ENCODE data around the gene ANKRD10.

- no peak for TF ChIP-seq CTCF (IDR thresholded peaks at IDR 0.05; ENCODE audit: control extremely low read depth in 1 of 3, insufficient read depth in 1 of 3, low read depth in 1 of 3, low read length in 3 of 3)
- TF ChIP-seq EZH2 (IDR thresholded peaks at IDR 0.05; ENCODE audit: low read depth, low read length, severe bottlenecking): no peak
Measured at GRCh38 chr13:110904748-110905147, 10.1 kb downstream of the ANKRD10 start.

Measured in H1 (cell line).